ENCODE results near the gene IFT88.

Gene IFT88

DNA sequence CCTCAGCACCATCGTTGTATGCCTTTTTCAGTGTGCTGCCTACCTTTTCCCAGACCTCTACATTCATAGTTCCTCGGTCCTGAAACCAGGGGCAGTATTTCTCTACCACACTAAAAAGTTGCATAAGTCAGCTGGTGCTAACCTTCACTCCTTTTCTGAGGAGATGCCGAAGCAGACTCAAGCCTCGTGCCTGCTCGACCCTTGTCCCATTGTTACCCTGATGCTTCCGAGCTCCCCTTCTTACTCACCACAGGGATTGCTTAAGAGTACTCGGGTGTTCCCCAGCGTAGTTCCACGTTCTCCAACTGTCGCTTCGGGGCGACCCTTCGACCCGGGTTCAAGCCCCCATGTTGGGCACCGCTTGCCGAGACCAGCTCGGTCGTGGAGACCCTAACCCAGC, 117.6 kb downstream of the IFT88 start:
- Histone ChIP-seq H3K27ac (ENCODE audit: low read depth, low read length) (no peak overlapping the region), H3K27me3 (ENCODE audit: control insufficient read depth, insufficient read depth, low read length) (no peaks in the 10 kb centered on the region), H3K9ac (ENCODE audit: low read length) (no peak overlapping the region), H3K4me1 (ENCODE audit: control insufficient read depth, insufficient read depth, low read length) (no peaks in the 10 kb centered on the region), H3K36me3 (ENCODE audit: control insufficient read depth, insufficient read depth, low read length) (no peaks in the 10 kb centered on the region), H3K4me3 (ENCODE audit: low read length) (no peak overlapping the region)

DNA sequence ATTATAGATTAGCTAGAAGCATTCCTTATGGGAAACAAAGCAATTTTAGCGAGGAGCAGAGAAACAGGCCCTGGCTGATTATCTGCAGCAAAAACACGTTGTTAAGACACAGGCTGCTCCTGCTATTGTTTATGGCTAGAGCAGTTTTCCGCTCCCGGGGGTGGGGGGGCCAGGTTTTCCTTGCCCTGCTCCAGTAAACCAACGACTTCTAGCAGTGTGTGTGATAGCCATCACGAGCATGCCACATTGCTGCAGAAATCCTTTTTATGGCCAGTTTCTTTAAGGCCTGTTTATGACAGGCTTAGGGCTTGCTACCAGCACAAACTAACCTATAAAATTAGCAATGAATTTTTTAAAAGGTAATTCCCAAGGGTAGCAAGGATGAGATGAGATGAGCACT, 118.1 kb downstream of the IFT88 start:
- Histone ChIP-seq H3K4me1 (ENCODE audit: control insufficient read depth, insufficient read depth, low read length) (no peaks in the 10 kb centered on the region), H3K36me3 (ENCODE audit: control insufficient read depth, insufficient read depth, low read length) (no peaks in the 10 kb centered on the region), H3K27me3 (ENCODE audit: control insufficient read depth, insufficient read depth, low read length) (no peaks in the 10 kb centered on the region), H3K9ac (ENCODE audit: low read length) (no peak overlapping the region), H3K27ac (ENCODE audit: low read depth, low read length) (no peak overlapping the region), H3K4me3 (ENCODE audit: low read length) (no peak overlapping the region)

DNA sequence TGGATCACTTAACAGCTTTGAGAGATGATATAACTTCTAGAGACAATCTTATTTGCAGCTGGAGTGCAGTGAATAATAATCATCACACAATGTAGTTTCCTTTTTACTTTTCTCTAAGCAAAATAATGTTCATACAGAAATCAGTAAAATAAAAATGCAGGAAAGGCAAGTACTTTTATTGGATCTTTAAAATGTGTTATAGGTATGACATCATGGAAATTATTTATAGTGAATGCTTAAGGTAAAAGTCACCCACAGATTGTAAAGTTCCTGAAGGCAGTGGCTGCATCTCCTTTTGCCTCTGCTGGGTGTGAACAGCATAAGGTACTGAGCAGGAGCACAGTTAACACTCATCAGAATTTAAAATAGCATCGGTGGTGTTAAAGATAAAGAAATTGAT, 119.2 kb downstream of the IFT88 start:
- Histone ChIP-seq H3K4me3 (ENCODE audit: low read length) (no peak overlapping the region), H3K36me3 (ENCODE audit: control insufficient read depth, insufficient read depth, low read length) (no peaks in the 10 kb centered on the region), H3K27me3 (ENCODE audit: control insufficient read depth, insufficient read depth, low read length) (no peaks in the 10 kb centered on the region), H3K4me1 (ENCODE audit: control insufficient read depth, insufficient read depth, low read length) (no peaks in the 10 kb centered on the region), H3K9ac (ENCODE audit: low read length) (no peak overlapping the region), H3K27ac (ENCODE audit: low read depth, low read length) (no peak overlapping the region)

DNA sequence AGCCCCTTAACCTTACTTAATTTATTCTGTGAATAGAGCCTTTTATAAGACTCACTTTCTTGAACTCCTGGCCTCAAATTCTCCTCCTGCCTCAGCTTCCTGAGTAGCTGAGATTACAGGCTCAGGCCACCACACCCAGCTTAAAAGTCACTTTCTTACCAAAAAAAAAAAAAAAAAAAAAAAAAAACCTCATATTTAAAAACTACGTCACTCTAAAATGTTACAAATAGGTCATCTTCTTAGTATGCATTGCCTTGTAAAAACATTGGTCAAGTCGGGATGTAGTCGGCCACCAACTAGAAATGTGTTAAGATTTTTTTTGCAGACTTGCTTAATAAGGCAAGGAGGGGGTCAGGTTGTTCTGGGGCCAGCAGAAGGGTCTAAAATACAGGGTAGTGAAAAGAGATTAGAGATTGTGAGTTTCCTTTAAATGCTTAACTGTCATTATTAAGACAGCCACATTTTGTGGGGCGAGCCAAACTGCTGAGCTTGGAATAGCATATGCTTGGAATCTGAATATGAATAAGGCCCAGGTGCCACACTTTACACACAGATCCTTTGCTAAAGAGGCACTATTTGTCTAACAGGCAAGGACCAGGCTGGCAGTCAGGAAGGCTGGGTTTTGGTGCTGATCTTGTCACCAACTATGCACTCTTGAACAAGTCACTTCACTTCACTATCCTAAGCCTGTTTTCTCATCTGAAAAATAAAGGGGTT, 120.1 kb downstream of the IFT88 start:
- Histone ChIP-seq H3K27ac (ENCODE audit: low read depth, low read length) (no peak overlapping the region), H3K9ac (ENCODE audit: low read length) (no peak overlapping the region), H3K27me3 (ENCODE audit: control insufficient read depth, insufficient read depth, low read length) (no peaks in the 10 kb centered on the region), H3K4me3 (ENCODE audit: low read length) (no peak overlapping the region), H3K4me1 (ENCODE audit: control insufficient read depth, insufficient read depth, low read length) (no peaks in the 10 kb centered on the region), H3K36me3 (ENCODE audit: control insufficient read depth, insufficient read depth, low read length) (no peaks in the 10 kb centered on the region)

DNA sequence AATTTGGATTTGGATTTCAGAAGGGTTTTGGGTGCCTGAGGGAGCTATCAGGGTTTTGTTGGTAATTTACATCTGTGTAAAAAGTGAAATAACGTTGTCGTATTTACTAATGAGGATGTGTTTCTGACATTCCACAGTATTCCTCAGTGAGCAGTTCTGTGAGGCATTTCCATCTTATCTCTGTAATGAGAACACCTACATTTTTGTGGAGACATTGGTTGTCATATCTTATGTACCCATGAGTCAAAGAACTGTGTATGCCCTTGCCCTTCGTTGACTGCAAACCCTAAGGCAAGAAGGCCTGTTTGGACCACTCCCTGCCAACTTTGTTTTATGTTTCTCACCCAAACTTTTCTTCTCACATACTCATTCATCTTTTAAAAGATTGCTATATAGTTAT, 122.3 kb downstream of the IFT88 start:
- Histone ChIP-seq H3K4me3 (ENCODE audit: low read length) (no peak overlapping the region), H3K27me3 (ENCODE audit: control insufficient read depth, insufficient read depth, low read length) (no peaks in the 10 kb centered on the region), H3K4me1 (ENCODE audit: control insufficient read depth, insufficient read depth, low read length) (no peaks in the 10 kb centered on the region), H3K9ac (ENCODE audit: low read length) (no peak overlapping the region), H3K36me3 (ENCODE audit: control insufficient read depth, insufficient read depth, low read length) (no peaks in the 10 kb centered on the region), H3K27ac (ENCODE audit: low read depth, low read length) (no peak overlapping the region)

DNA sequence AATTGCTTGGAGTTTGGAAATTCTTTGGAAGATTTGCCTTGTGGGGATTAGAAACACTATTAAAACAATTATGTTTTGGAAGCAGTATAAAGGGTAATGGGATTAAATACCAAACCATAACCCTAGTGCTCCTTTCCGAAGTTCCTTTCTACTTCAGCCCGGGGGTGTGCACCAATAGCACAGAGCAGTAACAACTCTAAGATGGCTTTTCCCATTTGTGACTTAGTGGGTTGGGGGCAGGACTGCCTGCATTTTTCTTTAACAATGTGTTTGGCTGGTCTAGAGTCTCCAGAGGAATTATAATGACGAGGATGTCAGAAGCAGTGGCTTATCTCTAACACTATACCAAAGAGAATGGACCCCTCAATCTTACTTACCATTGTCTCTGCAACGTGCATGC, 124.7 kb downstream of the IFT88 start:
- Histone ChIP-seq H3K27ac (ENCODE audit: low read depth, low read length) (no peak overlapping the region), H3K9ac (ENCODE audit: low read length) (no peak overlapping the region), H3K36me3 (ENCODE audit: control insufficient read depth, insufficient read depth, low read length) (no peaks in the 10 kb centered on the region), H3K4me3 (ENCODE audit: low read length) (no peak overlapping the region), H3K4me1 (ENCODE audit: control insufficient read depth, insufficient read depth, low read length) (no peaks in the 10 kb centered on the region), H3K27me3 (ENCODE audit: control insufficient read depth, insufficient read depth, low read length) (no peaks in the 10 kb centered on the region)

DNA sequence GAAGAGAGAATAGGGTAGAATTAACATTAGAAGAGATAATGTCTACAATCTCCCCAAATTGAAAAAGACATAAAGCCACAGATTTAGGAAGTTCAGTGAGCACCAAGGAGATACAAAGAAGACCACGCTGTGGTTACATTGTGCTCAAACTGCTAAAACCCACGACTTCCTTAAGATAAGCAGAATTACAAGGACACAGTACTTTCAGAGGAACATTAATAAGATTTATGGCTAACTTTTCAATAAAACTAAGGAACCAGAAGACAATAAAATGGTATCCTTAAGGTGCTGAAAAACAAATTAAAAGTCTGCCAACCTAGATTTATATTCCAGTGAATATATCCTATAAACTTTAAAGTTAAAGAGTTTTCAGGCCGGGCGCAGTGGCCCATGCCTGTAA, 129.1 kb downstream of the IFT88 start:
- Histone ChIP-seq H3K4me3 (ENCODE audit: low read length) (no peak overlapping the region), H3K9ac (ENCODE audit: low read length) (no peak overlapping the region), H3K27ac (ENCODE audit: low read depth, low read length) (no peak overlapping the region), H3K4me1 (ENCODE audit: control insufficient read depth, insufficient read depth, low read length) (no peaks in the 10 kb centered on the region), H3K27me3 (ENCODE audit: control insufficient read depth, insufficient read depth, low read length) (no peaks in the 10 kb centered on the region), H3K36me3 (ENCODE audit: control insufficient read depth, insufficient read depth, low read length) (no peaks in the 10 kb centered on the region)

DNA sequence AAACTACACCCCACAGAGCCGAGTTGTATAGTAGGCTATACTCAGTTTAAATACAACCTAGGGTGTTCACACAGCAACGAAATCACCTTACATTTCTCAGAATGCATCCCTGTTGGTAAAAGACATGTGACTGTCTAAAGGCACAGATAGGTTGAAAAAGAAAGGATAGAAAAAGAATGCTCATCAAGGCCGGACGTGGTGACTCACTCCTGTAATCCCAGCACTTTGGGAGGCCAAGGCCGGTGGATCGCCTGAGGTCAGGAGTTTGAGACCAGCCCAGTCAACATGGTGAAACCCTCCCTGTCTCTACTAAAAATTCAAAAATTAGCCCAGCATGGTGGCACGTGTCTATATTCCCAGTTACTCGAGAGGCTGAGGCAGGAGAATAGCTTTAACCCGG, 132.8 kb downstream of the IFT88 start:
- H3K27me3 ChIP-seq (ENCODE audit: control insufficient read depth, insufficient read depth, low read length), result no peaks in the 10 kb centered on the region
- no peak overlapping the region for H3K9ac ChIP-seq (ENCODE audit: low read length)
- no peak overlapping the region for H3K4me3 ChIP-seq (ENCODE audit: low read length)
- no peaks in the 10 kb centered on the region for H3K36me3 ChIP-seq (ENCODE audit: control insufficient read depth, insufficient read depth, low read length)
- H3K27ac ChIP-seq (ENCODE audit: low read depth, low read length), result no peak overlapping the region
- peaks cover 2% of the 10 kb centered on the region for H3K4me1 ChIP-seq (ENCODE audit: control insufficient read depth, insufficient read depth, low read length)

DNA sequence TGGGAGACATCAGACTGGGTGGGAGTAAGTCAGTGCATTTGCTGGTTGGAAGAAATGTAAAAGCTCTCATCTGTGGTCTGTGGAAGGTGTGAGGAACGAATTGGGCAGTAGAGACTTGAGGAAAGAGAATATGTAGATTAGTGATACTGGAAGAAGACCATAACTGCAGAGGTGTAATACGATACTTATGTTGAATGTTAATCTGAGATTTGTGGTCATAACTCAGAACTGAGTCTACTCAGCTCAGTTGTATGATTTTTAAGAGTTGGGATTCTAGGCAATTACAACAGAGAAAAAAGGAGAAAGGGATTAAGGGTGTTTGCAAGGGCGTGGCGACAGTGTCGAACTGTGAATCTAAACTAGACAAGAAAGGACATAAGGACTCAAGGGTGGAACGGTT, 133.3 kb downstream of the IFT88 start:
- Histone ChIP-seq H3K36me3 (ENCODE audit: control insufficient read depth, insufficient read depth, low read length) (no peaks in the 10 kb centered on the region), H3K9ac (ENCODE audit: low read length) (no peak overlapping the region), H3K27ac (ENCODE audit: low read depth, low read length) (no peak overlapping the region), H3K27me3 (ENCODE audit: control insufficient read depth, insufficient read depth, low read length) (no peaks in the 10 kb centered on the region), H3K4me3 (ENCODE audit: low read length) (no peak overlapping the region), H3K4me1 (ENCODE audit: control insufficient read depth, insufficient read depth, low read length) (peaks cover 2% of the 10 kb centered on the region)

DNA sequence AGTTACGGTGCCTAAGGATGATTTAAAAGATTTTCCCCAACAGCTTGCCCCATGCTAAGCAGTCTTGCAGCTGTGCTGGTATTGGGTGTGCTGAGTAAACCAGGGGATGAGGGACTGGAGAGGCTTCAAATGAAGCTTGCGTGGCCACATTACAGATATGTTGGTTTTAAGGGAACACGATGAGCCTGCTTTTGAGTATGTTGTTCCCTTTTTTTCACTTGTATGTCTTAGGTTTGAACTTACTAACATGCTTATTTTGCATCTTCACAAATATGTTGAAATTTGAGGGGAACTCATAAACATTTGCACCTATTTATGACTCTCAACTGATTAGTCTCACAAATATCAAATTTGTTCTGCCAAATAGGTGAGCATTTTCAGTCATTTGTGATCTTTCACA, 134.5 kb downstream of the IFT88 start:
- no peaks in the 10 kb centered on the region for H3K36me3 ChIP-seq (ENCODE audit: control insufficient read depth, insufficient read depth, low read length)
- H3K4me1 ChIP-seq (ENCODE audit: control insufficient read depth, insufficient read depth, low read length), result peaks cover 2% of the 10 kb centered on the region
- no peak overlapping the region for H3K4me3 ChIP-seq (ENCODE audit: low read length)
- no peak overlapping the region for H3K27ac ChIP-seq (ENCODE audit: low read depth, low read length)
- H3K9ac ChIP-seq (ENCODE audit: low read length), result no peak overlapping the region
- no peaks in the 10 kb centered on the region for H3K27me3 ChIP-seq (ENCODE audit: control insufficient read depth, insufficient read depth, low read length)

DNA sequence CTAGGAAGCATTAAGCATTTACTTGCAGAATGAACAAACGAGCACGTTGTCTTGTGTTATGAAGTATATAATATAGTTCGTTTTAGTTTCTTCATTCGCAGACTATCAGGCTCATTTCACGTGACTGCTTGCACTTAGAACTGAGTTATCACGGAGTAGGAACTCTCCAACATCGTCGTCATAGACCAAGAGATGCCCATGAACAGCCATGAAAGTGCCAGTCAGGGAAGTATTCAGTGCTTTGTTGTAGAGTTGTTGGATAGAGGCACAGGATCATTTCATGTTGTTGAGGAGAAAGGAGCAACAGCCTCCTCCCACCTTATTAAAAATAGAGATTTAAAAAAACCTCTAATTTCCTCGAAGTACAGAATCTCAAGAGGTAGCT, 135.6 kb downstream of the IFT88 start:
- Histone ChIP-seq H3K4me1 (ENCODE audit: control insufficient read depth, insufficient read depth, low read length) (peaks cover 2% of the 10 kb centered on the region), H3K27ac (ENCODE audit: low read depth, low read length) (no peak overlapping the region), H3K4me3 (ENCODE audit: low read length) (peak overlapping the region; percentile 86), H3K9ac (ENCODE audit: low read length) (no peak overlapping the region), H3K27me3 (ENCODE audit: control insufficient read depth, insufficient read depth, low read length) (no peaks in the 10 kb centered on the region), H3K36me3 (ENCODE audit: control insufficient read depth, insufficient read depth, low read length) (no peaks in the 10 kb centered on the region)

DNA sequence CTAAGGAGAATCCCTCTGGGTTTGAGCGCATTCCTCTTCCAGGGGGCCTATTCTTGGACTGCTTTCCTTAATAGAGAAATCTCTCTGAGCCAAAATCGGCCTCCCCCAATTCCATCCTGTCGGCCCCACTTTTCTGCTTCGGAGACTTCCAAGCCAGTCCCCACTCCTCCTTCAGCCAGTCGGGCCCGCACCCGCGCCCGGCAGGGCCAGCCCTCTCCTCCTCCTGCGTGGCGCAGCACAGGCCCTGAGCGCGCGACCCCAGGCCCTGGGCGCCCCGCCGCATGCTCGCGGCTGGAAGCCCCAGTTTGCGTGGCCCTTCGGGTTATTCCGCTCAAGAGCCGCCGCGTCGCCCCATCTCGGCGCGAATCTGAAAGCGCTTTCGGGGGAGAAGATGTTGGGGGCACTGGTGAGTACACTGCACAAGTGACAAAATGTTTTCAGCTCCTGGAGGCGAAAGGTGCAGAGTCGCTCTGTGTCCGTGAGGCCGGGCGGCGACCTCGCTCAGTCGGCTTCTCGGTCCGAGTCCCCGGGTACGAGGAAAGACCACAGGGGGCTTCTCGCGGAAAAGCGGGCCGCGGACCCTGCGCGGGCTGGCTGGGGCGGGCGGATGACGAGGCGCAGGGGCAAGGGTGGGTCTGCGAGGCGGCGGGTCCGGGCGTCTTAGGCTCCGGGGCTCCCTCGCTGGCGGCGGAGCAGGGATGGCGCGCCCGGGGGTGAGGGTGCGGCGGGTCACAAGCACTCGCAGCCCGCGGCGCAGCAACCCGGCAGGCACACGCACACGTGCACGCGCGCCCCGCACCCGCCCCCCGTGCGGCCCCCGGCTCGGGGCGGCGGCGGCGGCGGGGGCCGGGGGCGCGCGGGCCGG, 136.2 kb downstream of the IFT88 start, which contains the start of gene IL17D:
Gene IL17D (plus strand): TSS at position 785 of the 865 bp plus-strand sequence. CDS start 303 bp downstream, outside the sequence.
- no peak within 1 kb of the TSS for H3K9ac ChIP-seq (ENCODE audit: low read length)
- peaks cover 2% of the 10 kb centered on the region for H3K4me1 ChIP-seq (ENCODE audit: control insufficient read depth, insufficient read depth, low read length)
- H3K27ac ChIP-seq (ENCODE audit: low read depth, low read length), result no peak within 1 kb of the TSS
- H3K4me3 ChIP-seq (ENCODE audit: low read length), result peak within 1 kb of the TSS; percentile 86
- H3K36me3 ChIP-seq (ENCODE audit: control insufficient read depth, insufficient read depth, low read length), result no peaks in the 10 kb centered on the region
- no peaks in the 10 kb centered on the region for H3K27me3 ChIP-seq (ENCODE audit: control insufficient read depth, insufficient read depth, low read length)

Measured in rectal smooth muscle tissue (tissue), 1 donor.